ENCODE data around the gene NELFA.

DNA sequence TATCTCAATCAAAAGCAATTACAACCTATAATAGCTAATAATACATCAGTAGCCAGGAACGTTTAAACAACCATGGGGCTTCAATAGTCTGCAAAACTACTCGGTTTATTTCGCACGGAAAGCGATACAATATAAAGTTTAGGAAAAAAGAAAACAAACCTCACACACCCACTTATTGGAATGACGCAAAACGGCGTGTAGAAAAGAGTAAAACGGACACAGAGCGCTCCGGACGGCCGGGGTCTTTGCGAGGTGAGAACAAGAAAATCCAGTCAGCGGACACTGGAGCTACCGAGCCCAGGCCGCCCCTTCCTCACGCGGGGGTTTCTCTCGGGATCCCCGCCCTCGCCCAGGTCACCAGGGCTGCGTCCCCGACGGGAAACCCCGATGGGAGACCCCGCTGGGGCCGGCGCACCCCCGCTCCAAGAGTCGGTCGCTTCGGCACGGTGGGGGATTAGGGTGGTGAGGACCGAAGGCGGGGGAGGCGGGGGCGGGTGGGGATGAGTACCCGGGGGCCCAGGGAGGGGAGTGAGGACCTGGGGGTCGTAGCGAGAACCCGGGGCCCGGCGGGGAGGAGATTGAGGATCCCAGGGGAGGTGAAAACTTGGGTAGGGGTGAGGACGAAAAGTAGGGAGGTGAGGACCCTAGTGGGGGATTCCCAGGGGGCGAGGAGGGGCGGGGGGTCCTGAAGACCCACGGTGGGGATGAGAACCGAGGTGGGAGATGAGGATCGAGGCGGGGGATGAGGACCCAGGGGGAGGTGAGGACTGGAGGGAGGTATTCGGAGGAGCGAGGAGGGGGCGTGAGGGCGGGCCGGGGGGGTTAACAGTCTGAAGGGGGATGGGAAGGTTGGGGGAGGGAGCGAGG lies 737 bp downstream of the NELFA start:
- TF ChIP-seq, protein P1, sequence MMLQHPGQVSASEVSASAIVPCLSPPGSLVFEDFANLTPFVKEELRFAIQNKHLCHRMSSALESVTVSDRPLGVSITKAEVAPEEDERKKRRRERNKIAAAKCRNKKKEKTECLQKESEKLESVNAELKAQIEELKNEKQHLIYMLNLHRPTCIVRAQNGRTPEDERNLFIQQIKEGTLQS (IDR thresholded peaks at IDR 0.05): no peak
- TF ChIP-seq, protein P2, sequence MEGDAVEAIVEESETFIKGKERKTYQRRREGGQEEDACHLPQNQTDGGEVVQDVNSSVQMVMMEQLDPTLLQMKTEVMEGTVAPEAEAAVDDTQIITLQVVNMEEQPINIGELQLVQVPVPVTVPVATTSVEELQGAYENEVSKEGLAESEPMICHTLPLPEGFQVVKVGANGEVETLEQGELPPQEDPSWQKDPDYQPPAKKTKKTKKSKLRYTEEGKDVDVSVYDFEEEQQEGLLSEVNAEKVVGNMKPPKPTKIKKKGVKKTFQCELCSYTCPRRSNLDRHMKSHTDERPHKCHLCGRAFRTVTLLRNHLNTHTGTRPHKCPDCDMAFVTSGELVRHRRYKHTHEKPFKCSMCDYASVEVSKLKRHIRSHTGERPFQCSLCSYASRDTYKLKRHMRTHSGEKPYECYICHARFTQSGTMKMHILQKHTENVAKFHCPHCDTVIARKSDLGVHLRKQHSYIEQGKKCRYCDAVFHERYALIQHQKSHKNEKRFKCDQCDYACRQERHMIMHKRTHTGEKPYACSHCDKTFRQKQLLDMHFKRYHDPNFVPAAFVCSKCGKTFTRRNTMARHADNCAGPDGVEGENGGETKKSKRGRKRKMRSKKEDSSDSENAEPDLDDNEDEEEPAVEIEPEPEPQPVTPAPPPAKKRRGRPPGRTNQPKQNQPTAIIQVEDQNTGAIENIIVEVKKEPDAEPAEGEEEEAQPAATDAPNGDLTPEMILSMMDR (IDR thresholded peaks at IDR 0.05 in 2 of 3, conservative IDR thresholded peaks at IDR 0.05 in 1 of 3; ENCODE audit: borderline replicate concordance in 1 of 3, insufficient read depth in 1 of 3, low read depth in 2 of 3, low read length in 2 of 3): no peak
- TF ChIP-seq, protein P3, sequence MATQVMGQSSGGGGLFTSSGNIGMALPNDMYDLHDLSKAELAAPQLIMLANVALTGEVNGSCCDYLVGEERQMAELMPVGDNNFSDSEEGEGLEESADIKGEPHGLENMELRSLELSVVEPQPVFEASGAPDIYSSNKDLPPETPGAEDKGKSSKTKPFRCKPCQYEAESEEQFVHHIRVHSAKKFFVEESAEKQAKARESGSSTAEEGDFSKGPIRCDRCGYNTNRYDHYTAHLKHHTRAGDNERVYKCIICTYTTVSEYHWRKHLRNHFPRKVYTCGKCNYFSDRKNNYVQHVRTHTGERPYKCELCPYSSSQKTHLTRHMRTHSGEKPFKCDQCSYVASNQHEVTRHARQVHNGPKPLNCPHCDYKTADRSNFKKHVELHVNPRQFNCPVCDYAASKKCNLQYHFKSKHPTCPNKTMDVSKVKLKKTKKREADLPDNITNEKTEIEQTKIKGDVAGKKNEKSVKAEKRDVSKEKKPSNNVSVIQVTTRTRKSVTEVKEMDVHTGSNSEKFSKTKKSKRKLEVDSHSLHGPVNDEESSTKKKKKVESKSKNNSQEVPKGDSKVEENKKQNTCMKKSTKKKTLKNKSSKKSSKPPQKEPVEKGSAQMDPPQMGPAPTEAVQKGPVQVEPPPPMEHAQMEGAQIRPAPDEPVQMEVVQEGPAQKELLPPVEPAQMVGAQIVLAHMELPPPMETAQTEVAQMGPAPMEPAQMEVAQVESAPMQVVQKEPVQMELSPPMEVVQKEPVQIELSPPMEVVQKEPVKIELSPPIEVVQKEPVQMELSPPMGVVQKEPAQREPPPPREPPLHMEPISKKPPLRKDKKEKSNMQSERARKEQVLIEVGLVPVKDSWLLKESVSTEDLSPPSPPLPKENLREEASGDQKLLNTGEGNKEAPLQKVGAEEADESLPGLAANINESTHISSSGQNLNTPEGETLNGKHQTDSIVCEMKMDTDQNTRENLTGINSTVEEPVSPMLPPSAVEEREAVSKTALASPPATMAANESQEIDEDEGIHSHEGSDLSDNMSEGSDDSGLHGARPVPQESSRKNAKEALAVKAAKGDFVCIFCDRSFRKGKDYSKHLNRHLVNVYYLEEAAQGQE (IDR thresholded peaks at IDR 0.05; ENCODE audit: low read depth): no peak
- no peak for TF ChIP-seq POLR2A (IDR thresholded peaks at IDR 0.05; ENCODE audit: borderline replicate concordance, extremely low read depth, insufficient read depth, insufficient read length)

All from HCT116 (cell line).